Caki2 (cell line): ENCODE data around the gene ALB. TPM values are rescaled to one million over a fixed set of nuclear protein-coding genes. Genes with fewer than 3 reads are reported as not detected.

Experiments
- DNase-seq: peaks from one replicate; pipeline ENCODE4 v3.0.0-alpha.2; 2015; ENCODE audit warnings: low read depth
- in situ Hi-C: cut with HindIII; loops from 2 replicates; pipeline ENCODE4 v1.10.0; 2016; ENCODE audit warnings: low sequenced_read_pairs, low pct_unique_long_range_greater_than_20kb, mixed read lengths
- total RNA-seq: library from RNA; depleted of rRNA; stranded (reverse); fragments of >200 nt; shearing (Covaris generic); gene quantifications from 2 replicates; pipeline ENCODE4 v1.2.3, GENCODE V29; 2014; ENCODE audit warnings: low replicate concordance

Gene ALB
- total RNA-seq, 1 experiment from 2014 or later: not detected

GRCh38 chr4:73420615-73421014, 16.5 kb downstream of the ALB start:
- in situ Hi-C loops: no loop called here
- DNase-seq: no peak

GRCh38 chr4:73421708-73422457, 17.8 kb downstream of the ALB start:
- in situ Hi-C loops: no loop called here
- DNase-seq: no peak

- no peak for DNase-seq
- in situ Hi-C loops: no loop called here
Observed at GRCh38 chr4:73422458-73422752, 18.3 kb downstream of the ALB start.

DNA sequence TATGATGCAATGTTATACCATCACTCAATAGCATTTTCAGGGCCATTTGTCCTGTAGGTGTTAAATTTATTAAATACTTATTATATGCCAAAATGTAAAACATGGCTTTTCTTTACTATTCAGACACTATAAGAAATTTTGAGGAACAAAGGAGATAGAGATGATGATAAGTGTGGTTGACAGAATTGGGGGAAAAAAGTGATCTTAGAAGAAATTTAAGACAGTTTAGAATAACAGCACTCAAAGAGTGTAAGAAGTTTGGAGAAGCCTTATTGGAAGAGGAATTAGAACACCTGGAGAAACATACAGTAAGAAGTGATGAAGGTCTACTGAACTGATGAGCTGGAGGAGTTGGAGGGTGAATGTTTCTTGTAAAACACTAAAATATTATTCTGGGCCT, 19.1 kb downstream of the ALB start:
- in situ Hi-C loops: no loop called here
- DNase-seq: no peak

GRCh38 chr4:73426666-73427065, 22.6 kb downstream of the ALB start:
- no peak for DNase-seq
- in situ Hi-C loops: no loop called here

- in situ Hi-C loops: no loop called here
Observed at GRCh38 chr4:73429118-73429517, 25.0 kb downstream of the ALB start.

DNA sequence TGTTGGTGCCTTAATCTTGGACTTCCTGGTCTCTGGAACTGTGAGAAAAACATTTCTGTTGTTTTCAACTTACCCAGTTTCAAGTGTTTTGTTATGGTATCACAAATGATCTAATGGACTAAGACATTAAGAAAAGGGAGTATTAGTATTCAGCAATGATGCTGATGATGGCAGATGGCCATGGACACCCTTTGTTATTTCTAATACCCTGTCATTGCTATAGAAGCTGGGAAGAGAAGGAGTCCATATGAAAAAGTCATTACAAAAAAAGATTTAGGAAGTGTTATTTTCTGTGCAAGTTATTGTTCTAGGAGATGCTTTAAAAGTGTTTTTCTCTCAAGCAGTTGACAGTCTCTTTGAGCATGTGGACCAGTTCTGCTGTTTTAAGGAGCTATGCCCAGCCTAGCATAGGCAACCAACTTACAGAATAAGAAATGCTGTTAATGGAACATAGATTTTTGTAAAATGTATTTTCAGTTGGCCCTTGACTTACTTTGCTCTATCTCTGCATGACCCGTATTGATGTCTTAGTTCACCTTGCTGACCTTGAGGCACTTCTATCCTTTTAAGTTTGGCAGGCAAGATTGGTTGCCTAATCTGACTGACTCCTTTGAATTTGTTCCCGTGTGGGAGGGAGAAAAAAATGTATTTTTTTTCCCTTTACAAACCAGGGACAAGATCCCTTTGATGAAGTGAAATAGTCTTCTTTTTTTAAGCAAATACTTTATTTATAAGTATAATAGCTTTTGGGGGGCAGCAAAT, 25.9 kb downstream of the ALB start:
- DNase-seq: no peak
- in situ Hi-C loops: no loop called here

More at GRCh38 chr4:73429118-73429517, 25.0 kb downstream of the ALB start:
- DNase-seq: no peak

GRCh38 chr4:73431813-73432168, 27.7 kb downstream of the ALB start:
- in situ Hi-C loops: no loop called here
- no peak for DNase-seq

DNA sequence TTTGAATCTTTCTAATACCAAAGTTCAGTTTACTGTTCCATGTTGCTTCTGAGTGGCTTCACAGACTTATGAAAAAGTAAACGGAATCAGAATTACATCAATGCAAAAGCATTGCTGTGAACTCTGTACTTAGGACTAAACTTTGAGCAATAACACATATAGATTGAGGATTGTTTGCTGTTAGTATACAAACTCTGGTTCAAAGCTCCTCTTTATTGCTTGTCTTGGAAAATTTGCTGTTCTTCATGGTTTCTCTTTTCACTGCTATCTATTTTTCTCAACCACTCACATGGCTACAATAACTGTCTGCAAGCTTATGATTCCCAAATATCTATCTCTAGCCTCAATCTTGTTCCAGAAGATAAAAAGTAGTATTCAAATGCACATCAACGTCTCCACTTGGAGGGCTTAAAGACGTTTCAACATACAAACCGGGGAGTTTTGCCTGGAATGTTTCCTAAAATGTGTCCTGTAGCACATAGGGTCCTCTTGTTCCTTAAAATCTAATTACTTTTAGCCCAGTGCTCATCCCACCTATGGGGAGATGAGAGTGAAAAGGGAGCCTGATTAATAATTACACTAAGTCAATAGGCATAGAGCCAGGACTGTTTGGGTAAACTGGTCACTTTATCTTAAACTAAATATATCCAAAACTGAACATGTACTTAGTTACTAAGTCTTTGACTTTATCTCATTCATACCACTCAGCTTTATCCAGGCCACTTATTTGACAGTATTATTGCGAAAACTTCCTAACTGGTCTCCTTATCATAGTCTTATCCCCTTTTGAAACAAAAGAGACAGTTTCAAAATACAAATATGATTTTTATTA, 28.3 kb downstream of the ALB start:
- in situ Hi-C loops: no loop called here
- DNase-seq: no peak

DNA sequence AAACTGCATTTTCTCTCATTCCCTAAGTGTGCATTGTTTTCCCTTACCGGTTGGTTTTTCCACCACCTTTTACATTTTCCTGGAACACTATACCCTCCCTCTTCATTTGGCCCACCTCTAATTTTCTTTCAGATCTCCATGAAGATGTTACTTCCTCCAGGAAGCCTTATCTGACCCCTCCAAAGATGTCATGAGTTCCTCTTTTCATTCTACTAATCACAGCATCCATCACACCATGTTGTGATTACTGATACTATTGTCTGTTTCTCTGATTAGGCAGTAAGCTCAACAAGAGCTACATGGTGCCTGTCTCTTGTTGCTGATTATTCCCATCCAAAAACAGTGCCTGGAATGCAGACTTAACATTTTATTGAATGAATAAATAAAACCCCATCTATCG, 29.1 kb downstream of the ALB start:
- in situ Hi-C loops: no loop called here
- no peak for DNase-seq

GRCh38 chr4:73434311-73434710, 30.2 kb downstream of the ALB start:
- in situ Hi-C loops: no loop called here
- DNase-seq: no peak

GRCh38 chr4:73435984-73436383, 31.9 kb downstream of the ALB start, which contains the start of gene AFP:
AFP (plus strand) TSS chr4:73436221; CDS start chr4:73436263, 42 bp downstream.
- DNase-seq: no peak
- in situ Hi-C loops: no loop called here

GRCh38 chr4:73436674-73437557, 32.8 kb downstream of the ALB start:
- in situ Hi-C loops: no loop called here
- no peak for DNase-seq

DNA sequence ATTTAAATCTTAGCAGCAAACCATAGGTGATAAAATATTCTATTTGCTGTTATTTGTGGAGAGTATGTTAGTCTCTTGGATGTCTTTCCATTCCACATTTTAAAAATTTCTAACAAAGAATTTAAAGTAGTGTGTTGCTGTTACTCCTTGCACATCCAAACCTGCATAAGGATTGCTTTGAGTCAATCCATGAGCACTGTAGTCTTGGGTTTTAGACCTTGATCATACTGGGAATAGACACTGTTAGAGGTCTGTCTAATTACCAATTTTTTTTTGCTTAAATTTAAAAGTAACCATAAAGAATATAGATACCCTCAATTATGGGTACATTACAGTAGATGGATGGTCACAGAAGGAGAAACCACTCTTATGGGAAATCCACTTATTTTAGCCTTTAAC, 33.5 kb downstream of the ALB start:
- in situ Hi-C loops: no loop called here
- DNase-seq: no peak

- no peak for DNase-seq
- in situ Hi-C loops: no loop called here
Observed at GRCh38 chr4:73438048-73438447, 34.0 kb downstream of the ALB start.

GRCh38 chr4:73438582-73439215, 34.6 kb downstream of the ALB start:
- in situ Hi-C loops: no loop called here
- DNase-seq: no peak

DNA sequence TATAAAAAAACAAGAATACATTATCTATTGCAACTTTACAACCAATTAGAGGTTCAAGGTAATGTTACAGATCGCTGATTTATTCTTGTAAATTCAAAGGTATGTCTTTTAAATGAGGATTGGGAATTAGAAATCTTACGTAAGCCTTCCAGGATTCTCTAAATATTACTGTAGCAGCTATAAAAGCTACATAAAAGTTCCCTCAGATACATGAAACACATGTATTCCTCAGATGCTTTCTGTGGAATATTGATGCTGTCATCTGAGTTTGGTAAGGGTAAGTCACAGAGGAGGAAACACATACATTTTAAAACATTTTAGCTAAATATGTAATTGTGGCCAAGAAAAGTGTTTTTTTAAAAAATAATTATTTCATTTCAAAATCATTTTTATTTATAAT, 35.4 kb downstream of the ALB start:
- DNase-seq: no peak
- in situ Hi-C loops: no loop called here

GRCh38 chr4:73439991-73440390, 35.9 kb downstream of the ALB start:
- in situ Hi-C loops: no loop called here
- DNase-seq: no peak
